Suprapubic skin (tissue), 3 donors: ENCODE results near the gene EGLN2.

Source experiments
- EP300 ChIP-seq: sonication (generic); formaldehyde crosslinking; IDR thresholded peaks from one replicate; pipeline ENCODE4 v1.6.1; 2017; ENCODE audit warnings: antibody characterized with exemption
- POLR2A ChIP-seq, 2 donors: fragments of 450-650 bp; IDR thresholded peaks; one replicate each; pipeline ENCODE4 v1.6.1; 2017; ENCODE audit warnings: antibody characterized with exemption in 2 of 2, mild to moderate bottlenecking in 2 of 2, moderate library complexity in 2 of 2
- TF ChIP-seq, protein P1 (sequence below), 2 donors: fragments of 200-600 bp in 1 of 2; fragments of 450-650 bp in 1 of 2; sonication (generic) in 1 of 2; IDR thresholded peaks; one replicate each; pipeline ENCODE4 v1.5.1; 2016 to 2019; ENCODE audit warnings: antibody characterized with exemption in 2 of 2, mild to moderate bottlenecking in 1 of 2, moderate library complexity in 1 of 2

DNA sequence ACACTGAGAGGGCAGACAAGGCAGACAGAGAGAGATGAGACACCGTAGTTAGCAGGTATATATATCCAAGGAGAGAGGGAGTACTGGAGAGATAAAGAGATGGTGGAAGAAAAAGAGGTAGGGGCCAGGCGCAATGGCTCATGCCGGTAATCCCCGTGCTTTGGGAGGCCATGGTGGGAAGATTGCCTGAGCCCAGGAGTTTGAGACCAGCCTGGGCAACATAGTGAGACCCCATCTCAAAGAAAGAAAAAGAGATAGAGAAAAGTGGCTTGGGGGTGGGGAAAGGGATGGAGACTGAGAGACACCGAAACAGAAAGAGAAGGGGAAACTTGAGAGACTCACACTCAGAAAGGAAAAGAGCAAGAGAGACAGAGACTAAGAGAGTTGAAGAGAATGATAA is 18.4 kb upstream of the EGLN2 start:
- TF ChIP-seq, protein P1, sequence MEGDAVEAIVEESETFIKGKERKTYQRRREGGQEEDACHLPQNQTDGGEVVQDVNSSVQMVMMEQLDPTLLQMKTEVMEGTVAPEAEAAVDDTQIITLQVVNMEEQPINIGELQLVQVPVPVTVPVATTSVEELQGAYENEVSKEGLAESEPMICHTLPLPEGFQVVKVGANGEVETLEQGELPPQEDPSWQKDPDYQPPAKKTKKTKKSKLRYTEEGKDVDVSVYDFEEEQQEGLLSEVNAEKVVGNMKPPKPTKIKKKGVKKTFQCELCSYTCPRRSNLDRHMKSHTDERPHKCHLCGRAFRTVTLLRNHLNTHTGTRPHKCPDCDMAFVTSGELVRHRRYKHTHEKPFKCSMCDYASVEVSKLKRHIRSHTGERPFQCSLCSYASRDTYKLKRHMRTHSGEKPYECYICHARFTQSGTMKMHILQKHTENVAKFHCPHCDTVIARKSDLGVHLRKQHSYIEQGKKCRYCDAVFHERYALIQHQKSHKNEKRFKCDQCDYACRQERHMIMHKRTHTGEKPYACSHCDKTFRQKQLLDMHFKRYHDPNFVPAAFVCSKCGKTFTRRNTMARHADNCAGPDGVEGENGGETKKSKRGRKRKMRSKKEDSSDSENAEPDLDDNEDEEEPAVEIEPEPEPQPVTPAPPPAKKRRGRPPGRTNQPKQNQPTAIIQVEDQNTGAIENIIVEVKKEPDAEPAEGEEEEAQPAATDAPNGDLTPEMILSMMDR (IDR thresholded peaks at IDR 0.05): no peak
- no peak for TF ChIP-seq EP300
- TF ChIP-seq POLR2A (IDR thresholded peaks at IDR 0.05): no peak
